PC-3 (cell line): ENCODE results near the gene STK11IP. TPM values are rescaled to one million over a fixed set of nuclear protein-coding genes. Genes with fewer than 3 reads are reported as not detected.

ENCODE experiments used
- ATAC-seq: fragments of 200-7000 bp; cut with Tn5 transposase; 2 replicates; pipeline ENCODE4 v1.9.1; 2020; ENCODE audit warnings: mild to moderate bottlenecking, moderate library complexity
- BruUV-seq: library from RNA; stranded (reverse); fragments of 400-500 nt; replicated peaks from 2 replicates; lab custom pipeline; 2021; lab: Mats Ljungman, UMichigan
- CTCF ChIA-PET: fragments of 300-600 bp; sonication (Branson Sonifier 250); formaldehyde crosslinking; loops from one replicate; lab custom pipeline; 2022; ENCODE audit warnings: antibody characterized with exemption; lab: Charles Lee
- POLR2A ChIA-PET: fragments of 300-600 bp; sonication (Branson Sonifier 250); formaldehyde crosslinking; loops from one replicate; lab custom pipeline; 2022; ENCODE audit warnings: antibody characterized with exemption; ENCODE audit not compliant: unreplicated experiment; lab: Charles Lee
- DNase-seq: peaks from one replicate; pipeline ENCODE4 v3.0.0-alpha.2; 2015
- H2AFZ ChIP-seq: fragments of 300-600 bp; sonication (generic); 2 replicates; pipeline ENCODE4 v1.6.0; 2016; ENCODE audit warnings: antibody characterized with exemption, low read length
- H3F3A ChIP-seq: fragments of 300-600 bp; sonication (generic); one replicate; pipeline ENCODE4 v1.6.0; 2017; ENCODE audit warnings: antibody characterized with exemption, low read length, control low read depth, mild to moderate bottlenecking; ENCODE audit not compliant: unreplicated experiment
- H3K27ac ChIP-seq: fragments of 300-600 bp; sonication (generic); 2 replicates; pipeline ENCODE4 v1.5.1; 2016; ENCODE audit warnings: mild to moderate bottlenecking, low read length
- H3K27me3 ChIP-seq: fragments of 300-600 bp; sonication (generic); 2 replicates; pipeline ENCODE4 v1.6.1; 2016; ENCODE audit warnings: low read length, mixed read lengths
- H3K36me3 ChIP-seq: fragments of 300-600 bp; sonication (generic); 2 replicates; pipeline ENCODE4 v1.6.1; 2016; ENCODE audit warnings: low read depth, mixed run types, low read length, mixed read lengths
- H3K4me1 ChIP-seq: fragments of 300-600 bp; sonication (generic); 2 replicates; pipeline ENCODE4 v1.5.1; 2016; ENCODE audit warnings: low read length; ENCODE audit not compliant: insufficient read depth
- H3K4me2 ChIP-seq: fragments of 300-600 bp; sonication (generic); 2 replicates; pipeline ENCODE4 v1.6.0; 2016; ENCODE audit warnings: low read length
- H3K4me3 ChIP-seq: fragments of 300-600 bp; sonication (generic); 2 replicates; pipeline ENCODE4 v1.5.1; 2016; ENCODE audit warnings: mild to moderate bottlenecking, low read length, mixed read lengths
- H3K79me2 ChIP-seq: fragments of 300-600 bp; sonication (generic); 2 replicates; pipeline ENCODE4 v1.6.1; 2017; ENCODE audit warnings: low read length, mixed read lengths
- H3K9ac ChIP-seq: fragments of 300-600 bp; sonication (generic); 2 replicates; pipeline ENCODE4 v1.6.0; 2016; ENCODE audit warnings: mild to moderate bottlenecking, low read length
- H3K9me2 ChIP-seq: fragments of 300-600 bp; sonication (generic); replicated peaks from 2 replicates; pipeline ENCODE4 v1.6.1; 2016; ENCODE audit warnings: mixed run types, low read length, mixed read lengths
- H3K9me3 ChIP-seq: fragments of 300-600 bp; sonication (generic); 2 replicates; pipeline ENCODE4 v1.6.1; 2016; ENCODE audit warnings: low read length, mixed read lengths
- H4K20me1 ChIP-seq: fragments of 300-600 bp; sonication (generic); 2 replicates; pipeline ENCODE4 v1.6.1; 2016; ENCODE audit warnings: low read length, mixed read lengths
- CTCF ChIP-seq: fragments of 300-600 bp; sonication (generic); conservative IDR thresholded peaks from 2 replicates; pipeline ENCODE4 v1.5.1; 2017; ENCODE audit warnings: antibody characterized with exemption, low read depth, mild to moderate bottlenecking, low read length
- EZH2 ChIP-seq: fragments of 300-600 bp; sonication (generic); IDR thresholded peaks from one replicate; pipeline ENCODE4 v1.6.1; 2017; ENCODE audit warnings: antibody characterized with exemption, mild to moderate bottlenecking, low read length; ENCODE audit not compliant: unreplicated experiment
- EZH2phosphoT487 ChIP-seq: fragments of 300-600 bp; sonication (generic); IDR thresholded peaks from 2 replicates; pipeline ENCODE4 v1.6.1; 2018; ENCODE audit warnings: mild to moderate bottlenecking, antibody characterized with exemption, low read length, borderline replicate concordance
- intact Hi-C: fragments of 100-400 bp; cut with micrococcal nuclease; formaldehyde crosslinking; loops from 2 replicates; pipeline ENCODE4 v1.9.0; 2023
- total RNA-seq: library from RNA; depleted of rRNA; stranded (reverse); fragments of >200 nt; gene quantifications from 2 replicates; pipeline ENCODE4 v1.2.3, GENCODE V29; 2014

STK11IP gene
- total RNA-seq, 1 experiment from 2014 or later, result 17.7 TPM

GRCh38 chr2:219608399-219608964, 10.8 kb downstream of the STK11IP start:
- intact Hi-C loops, result no loop called here
- BruUV-seq, result no TSS peak
- no peaks in the 10 kb centered on the region for H3F3A ChIP-seq
- no peaks in the 10 kb centered on the region; the same call in 1 of the 2 replicates for H3K36me3 ChIP-seq
- no peaks in the 10 kb centered on the region for H3K9me3 ChIP-seq
- H3K79me2 ChIP-seq, result no peaks in the 10 kb centered on the region
- no peaks in the 10 kb centered on the region for H3K4me1 ChIP-seq
- no peak for DNase-seq
- no peaks in the 10 kb centered on the region for H3K9me2 ChIP-seq
- ChIA-PET POLR2A (no interaction called here), CTCF (no interaction called here)
- H2AFZ ChIP-seq, result no peak overlapping the region
- H3K27me3 ChIP-seq, result no peaks in the 10 kb centered on the region
- ATAC-seq, result no peak
- no peak overlapping the region for H3K9ac ChIP-seq
- H4K20me1 ChIP-seq, result no peaks in the 10 kb centered on the region
- no peak overlapping the region for H3K27ac ChIP-seq
- no peak for TF ChIP-seq EZH2phosphoT487
- no peak for TF ChIP-seq EZH2
- TF ChIP-seq CTCF, result no peak
- no peak overlapping the region for H3K4me3 ChIP-seq
- no peak overlapping the region for H3K4me2 ChIP-seq

DNA sequence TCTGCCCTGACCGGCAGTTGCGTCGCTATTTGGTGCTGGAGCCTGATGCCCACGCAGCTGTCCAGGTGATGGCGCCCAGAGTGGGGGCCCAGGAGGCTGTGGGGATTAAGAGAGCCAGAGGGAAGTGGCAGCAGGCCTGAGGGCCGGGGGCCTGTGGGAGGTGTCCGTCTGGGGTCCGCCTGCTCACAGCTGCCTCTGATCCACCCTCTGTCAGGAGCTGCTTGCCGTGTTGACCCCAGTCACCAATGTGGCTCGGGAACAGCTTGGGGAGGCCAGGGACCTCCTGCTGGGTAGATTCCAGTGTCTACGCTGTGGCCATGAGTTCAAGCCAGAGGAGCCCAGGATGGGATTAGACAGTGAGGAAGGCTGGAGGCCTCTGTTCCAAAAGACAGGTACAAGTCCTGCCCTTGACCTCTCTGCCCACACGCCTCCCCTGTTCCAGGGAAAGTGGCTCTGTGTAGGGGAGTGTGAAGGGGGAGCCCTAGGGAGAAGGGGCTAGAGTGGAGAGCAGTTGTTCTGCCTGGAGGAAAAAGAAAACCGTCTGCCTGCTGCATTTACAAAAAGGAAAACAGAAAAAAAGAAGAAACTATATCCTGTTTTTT, 11.6 kb downstream of the STK11IP start:
- Histone ChIP-seq H3K27ac (no peak overlapping the region), H3K9me2 (no peaks in the 10 kb centered on the region), H3K27me3 (no peaks in the 10 kb centered on the region), H3K4me3 (no peak overlapping the region), H3F3A (no peaks in the 10 kb centered on the region), H4K20me1 (no peaks in the 10 kb centered on the region), H3K36me3 (no peaks in the 10 kb centered on the region; the same call in 1 of the 2 replicates), H3K79me2 (no peaks in the 10 kb centered on the region), H3K9ac (no peak overlapping the region), H2AFZ (no peak overlapping the region), H3K9me3 (no peaks in the 10 kb centered on the region), H3K4me2 (no peak overlapping the region), H3K4me1 (no peaks in the 10 kb centered on the region)
- no peak for TF ChIP-seq CTCF
- no peak for TF ChIP-seq EZH2
- no peak for TF ChIP-seq EZH2phosphoT487
- ATAC-seq (no peak), DNase-seq (no peak)
- intact Hi-C loops, result no loop called here
- ChIA-PET POLR2A (no interaction called here), CTCF (no interaction called here)
- no TSS peak for BruUV-seq

GRCh38 chr2:219611306-219611705, 13.6 kb downstream of the STK11IP start:
- no peak for TF ChIP-seq EZH2phosphoT487
- no peak for TF ChIP-seq EZH2
- TF ChIP-seq CTCF, result no peak
- H3K27ac ChIP-seq, result no peak overlapping the region
- no peaks in the 10 kb centered on the region for H3K79me2 ChIP-seq
- CTCF ChIA-PET, result no interaction called here
- no peaks in the 10 kb centered on the region for H3K9me2 ChIP-seq
- H3K9me3 ChIP-seq, result no peaks in the 10 kb centered on the region
- H3K9ac ChIP-seq, result no peak overlapping the region
- H3F3A ChIP-seq, result no peaks in the 10 kb centered on the region
- H3K4me3 ChIP-seq, result no peak overlapping the region
- DNase-seq (no peak), ATAC-seq (no peak)
- no peaks in the 10 kb centered on the region for H4K20me1 ChIP-seq
- POLR2A ChIA-PET, result no interaction called here
- H3K4me1 ChIP-seq, result no peaks in the 10 kb centered on the region
- no peak overlapping the region for H2AFZ ChIP-seq
- no peak overlapping the region for H3K4me2 ChIP-seq
- intact Hi-C loops, result no loop called here
- BruUV-seq, result no TSS peak
- H3K27me3 ChIP-seq, result no peaks in the 10 kb centered on the region
- peaks cover 2% of the 10 kb centered on the region; the same call in 1 of the 2 replicates for H3K36me3 ChIP-seq
